SW480 (cell line): ENCODE data around the gene ORAI3.

Source experiments
- DNase-seq: peaks from one replicate; pipeline ENCODE4 v3.0.0-alpha.2; 2016; ENCODE audit warnings: low spot score

ORAI3 gene

DNA sequence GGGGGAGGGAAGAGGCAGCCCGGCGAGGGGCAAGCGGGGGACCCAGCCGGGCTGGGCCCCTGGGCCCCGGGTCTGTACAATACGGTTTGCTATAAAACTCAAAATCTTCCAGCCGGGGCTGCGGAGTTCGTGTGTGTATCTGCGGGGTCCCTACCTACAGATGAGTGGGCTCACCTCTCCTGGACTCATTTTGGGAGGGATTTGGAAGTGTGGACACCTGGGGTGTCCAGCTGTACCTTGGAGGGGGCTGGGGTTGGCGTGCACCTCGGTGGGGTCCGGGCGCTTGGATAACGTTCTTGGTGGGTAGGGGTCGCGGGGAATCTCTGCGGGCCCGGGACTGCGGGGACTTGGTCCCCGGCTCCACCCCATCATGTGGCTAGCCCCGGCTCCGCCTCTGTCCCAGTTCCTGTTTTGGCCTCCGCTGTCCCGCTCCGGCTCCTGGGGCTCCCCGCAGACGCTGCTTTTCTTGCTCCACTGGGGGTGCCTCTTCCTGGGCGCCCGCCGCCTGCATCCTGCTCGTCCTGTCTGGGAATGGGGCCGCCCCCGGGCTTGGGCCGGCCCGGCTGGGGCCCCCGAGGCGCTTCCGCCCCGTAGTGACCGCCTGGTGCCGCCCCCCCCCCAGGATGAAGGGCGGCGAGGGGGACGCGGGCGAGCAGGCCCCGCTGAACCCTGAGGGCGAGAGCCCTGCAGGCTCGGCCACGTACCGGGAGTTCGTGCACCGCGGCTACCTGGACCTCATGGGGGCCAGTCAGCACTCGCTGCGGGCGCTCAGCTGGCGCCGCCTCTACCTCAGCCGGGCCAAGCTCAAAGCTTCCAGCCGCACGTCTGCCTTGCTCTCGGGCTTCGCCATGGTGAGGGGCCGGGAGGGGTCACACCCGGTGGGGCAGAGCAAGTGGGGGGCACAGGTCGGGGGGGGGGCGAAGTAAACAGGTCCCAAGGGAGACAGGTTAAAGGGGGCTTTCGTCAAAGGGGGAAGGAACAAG lies at the start of gene ORAI3:
Gene ORAI3 (plus strand): TSS at position 402 of the 983 bp plus-strand sequence. CDS start 222 bp downstream, at position 624.
- peak; percentile 54 for DNase-seq

DNA sequence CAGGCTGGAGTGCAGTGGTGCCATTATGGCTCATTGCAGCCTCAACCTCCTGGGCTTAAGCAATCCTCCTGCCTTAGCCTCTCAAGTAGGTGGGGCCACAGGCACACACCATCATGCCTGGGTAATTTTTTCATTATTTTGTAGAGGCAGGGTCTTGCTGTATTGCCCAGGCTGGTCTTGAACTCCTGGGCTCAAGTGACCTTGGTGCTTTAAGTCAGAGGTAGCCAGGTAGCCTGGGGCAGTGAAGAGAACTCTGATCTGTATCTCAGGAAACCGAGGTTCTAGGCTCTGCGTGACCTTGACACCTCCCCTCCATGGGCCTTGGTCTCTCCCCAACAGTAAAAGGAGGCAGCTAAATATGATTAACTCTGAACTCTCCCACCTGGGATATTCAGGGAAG lies 49.1 kb upstream of the ORAI3 start:
- no peak for DNase-seq

DNA sequence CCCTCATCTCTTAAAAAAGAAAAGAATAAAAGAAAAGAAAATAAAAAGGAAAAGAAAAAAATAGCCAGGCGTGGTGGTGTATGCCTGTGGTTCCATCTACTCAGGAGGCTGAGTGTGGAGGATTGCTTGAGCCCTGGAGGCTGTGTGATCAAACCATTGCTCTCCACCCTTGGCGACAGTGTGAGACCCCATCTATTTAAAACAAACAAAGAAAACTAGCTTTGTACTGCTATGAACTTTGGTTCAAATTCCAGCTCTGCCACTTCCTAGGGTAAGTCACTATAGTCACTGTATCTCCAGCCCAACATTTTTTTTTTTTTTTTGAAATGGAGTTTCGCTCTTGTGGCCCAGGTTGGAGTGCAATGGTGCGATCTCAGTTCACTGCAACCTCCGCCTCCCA lies 48.3 kb upstream of the ORAI3 start:
- DNase-seq, result no peak

DNA sequence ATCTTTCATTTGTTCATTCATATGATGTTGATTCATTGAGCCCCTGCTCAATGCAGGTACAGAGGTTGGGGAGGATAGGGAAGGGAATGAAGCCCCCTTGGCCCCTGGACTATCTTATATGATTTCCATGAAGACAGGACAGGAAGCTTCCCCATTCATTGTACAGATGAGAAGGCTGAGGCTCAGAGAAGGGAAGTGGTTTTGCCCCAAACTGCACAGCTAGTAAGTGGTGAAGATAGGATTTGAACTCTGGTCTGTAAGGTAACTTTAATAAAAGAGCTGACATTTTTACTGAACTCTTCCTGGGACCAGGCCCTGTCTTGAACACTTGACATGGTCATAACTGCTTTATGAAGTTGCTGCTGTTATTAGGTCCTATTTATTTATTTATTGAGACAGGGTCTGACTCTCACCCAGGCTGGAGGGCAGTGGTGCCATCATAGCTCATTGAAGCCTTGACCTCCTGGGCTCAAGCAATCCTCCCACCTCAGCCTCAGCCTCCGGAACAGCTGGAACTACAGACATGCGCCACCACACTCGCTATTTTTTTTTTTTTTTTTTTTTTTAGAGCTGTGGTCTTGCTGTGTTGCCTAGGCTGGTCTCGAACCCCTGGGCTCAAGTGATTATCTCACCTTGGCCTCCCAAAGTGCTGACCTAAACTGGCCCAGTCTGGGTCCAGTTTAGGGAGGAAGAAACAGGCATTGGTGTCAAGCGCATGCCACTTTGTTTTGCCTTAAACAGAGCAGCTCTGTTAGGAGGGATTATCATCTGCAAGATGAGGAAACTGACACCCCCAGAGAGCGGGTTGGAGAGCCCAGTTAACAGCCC lies 47.5 kb upstream of the ORAI3 start:
- DNase-seq, result no peak

DNA sequence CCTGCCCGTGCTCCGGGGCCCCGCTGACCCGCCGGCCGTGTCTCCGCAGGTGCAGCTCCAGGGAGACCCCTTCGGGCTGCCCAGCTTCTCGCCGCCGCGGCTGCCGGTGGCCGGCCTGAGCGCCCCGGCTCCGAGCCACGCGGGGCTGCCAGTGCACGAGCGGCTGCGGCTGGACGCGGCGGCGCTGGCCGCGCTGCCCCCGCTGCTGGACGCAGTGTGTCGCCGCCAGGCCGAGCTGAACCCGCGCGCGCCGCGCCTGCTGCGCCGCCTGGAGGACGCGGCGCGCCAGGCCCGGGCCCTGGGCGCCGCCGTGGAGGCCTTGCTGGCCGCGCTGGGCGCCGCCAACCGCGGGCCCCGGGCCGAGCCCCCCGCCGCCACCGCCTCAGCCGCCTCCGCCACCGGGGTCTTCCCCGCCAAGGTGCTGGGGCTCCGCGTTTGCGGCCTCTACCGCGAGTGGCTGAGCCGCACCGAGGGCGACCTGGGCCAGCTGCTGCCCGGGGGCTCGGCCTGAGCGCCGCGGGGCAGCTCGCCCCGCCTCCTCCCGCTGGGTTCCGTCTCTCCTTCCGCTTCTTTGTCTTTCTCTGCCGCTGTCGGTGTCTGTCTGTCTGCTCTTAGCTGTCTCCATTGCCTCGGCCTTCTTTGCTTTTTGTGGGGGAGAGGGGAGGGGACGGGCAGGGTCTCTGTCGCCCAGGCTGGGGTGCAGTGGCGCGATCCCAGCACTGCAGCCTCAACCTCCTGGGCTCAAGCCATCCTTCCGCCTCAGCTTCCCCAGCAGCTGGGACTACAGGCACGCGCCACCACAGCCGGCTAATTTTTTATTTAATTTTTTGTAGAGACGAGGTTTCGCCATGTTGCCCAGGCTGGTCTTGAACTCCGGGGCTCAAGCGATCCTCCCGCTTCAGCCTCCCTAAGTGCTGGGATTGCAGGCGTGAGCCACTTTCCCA lies 46.6 kb upstream of the ORAI3 start:
- no peak for DNase-seq

DNA sequence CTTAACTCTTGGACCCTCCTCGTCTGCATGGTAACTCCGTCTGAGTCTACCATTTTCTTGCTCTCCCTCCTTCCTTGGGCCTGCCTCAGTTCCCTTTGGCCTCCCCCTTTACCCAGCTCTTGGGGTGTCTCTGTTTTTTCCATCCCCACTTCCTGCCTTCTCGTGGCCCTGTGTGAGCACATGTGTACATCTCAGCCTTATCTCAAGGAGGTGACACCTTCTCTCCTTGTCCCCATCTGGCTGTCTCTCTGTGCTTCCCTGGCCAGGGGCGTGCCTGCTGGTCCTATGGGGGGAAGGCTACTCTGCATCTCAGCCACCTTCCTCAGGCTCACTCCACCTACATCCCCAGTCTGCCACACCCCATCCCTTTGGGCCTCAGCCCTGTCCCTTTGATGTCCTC lies 45.9 kb upstream of the ORAI3 start:
- DNase-seq, result no peak

DNA sequence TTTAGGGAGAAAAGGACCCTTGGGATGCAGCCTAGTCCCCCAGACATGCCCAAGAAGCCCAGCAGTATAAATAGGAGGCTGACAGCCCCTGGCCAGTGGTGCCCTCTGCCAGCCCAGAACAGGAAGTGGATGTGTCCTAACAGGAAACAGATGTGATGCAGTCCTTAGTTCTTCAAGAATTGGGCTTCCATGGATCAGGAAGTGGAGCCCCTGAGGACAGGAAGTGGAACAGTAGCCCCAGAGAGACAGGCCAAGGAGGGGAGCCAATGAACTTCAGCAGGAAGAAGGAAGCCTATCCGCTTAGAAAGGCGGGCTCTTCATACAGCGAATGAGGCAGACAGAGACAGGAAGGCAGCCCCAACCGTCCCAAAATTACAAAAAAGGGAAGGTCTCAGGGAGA lies 45.3 kb upstream of the ORAI3 start:
- DNase-seq, result no peak

DNA sequence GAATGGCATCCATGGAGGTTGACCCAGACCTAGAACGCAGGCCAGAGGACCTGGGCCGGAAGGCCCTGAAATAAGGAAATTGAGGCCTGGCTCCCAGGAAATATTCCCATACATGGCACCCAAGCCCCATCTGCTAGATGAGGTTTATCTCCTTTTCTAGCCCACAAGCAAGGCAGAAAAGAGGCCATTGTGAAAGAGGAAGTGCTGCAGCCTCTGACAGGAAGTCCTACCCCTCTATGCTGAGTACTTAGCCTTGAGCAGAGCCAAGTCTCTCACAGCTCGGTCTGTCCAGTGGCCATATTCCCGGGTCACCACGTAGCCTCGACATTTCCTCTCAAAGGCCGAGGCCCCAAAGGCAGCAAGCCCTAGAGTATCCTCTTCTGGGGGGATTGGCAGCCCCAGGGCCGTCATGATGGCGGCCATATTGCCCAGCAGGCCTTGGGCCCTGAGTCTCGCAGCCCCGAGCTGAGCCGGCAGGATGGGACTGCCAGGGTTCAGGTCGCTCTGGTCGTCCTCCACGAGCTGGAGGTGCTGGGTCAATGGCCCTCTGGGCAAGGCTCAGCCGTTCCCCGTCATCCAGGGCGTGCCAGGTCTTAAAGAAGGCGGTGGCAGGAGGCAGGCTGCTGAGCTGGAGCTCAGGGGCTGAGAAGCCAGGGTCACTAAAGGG lies 44.6 kb upstream of the ORAI3 start:
- no peak for DNase-seq

DNA sequence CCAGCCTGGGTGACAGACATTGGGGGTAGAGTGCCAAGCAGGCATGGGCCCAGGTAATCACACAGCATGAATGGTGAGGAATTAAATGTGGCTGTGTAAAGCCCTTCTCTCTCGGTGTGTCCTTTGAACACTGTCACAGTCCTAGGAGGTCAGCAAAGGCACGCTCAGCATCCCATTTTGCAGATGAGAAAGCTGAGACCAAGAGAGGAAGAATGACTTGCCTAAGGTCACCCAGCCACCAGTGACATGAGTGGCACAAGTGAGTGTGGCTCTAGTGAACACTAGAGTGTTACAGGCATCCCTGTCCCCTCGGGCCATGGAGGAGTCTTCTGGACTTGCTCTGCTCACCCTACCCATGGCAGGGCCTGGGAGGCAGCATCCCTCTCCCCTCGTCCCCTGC lies 41.8 kb upstream of the ORAI3 start:
- no peak for DNase-seq

DNA sequence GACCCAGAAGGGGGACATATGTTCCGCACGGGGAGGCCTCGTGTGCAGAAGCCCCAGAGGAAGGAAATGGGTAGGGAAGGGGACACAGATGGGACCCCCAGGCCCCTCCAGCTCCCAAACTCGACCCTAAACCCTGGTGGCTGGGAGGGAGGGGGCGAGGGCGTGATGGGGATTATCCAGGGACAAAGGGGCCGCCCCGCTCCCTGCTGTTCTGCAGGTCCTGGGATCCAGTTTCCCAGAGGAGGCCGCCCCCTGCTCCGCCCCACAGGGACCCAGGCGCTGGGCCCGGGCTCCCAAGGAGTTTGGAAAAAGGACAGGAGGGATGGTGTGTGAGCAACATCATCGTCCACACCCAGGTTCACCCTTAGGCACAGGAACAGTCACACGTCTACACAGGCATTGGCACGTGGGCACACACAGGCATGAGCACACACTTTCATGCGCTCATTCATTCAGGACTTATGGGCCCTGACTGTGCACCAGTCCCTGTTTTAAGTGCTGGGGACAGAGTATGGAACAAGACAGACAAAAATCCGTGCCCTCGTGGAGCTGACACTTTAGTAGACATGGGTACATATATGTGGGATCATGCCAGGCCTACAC lies 38.3 kb upstream of the ORAI3 start:
- no peak for DNase-seq

DNA sequence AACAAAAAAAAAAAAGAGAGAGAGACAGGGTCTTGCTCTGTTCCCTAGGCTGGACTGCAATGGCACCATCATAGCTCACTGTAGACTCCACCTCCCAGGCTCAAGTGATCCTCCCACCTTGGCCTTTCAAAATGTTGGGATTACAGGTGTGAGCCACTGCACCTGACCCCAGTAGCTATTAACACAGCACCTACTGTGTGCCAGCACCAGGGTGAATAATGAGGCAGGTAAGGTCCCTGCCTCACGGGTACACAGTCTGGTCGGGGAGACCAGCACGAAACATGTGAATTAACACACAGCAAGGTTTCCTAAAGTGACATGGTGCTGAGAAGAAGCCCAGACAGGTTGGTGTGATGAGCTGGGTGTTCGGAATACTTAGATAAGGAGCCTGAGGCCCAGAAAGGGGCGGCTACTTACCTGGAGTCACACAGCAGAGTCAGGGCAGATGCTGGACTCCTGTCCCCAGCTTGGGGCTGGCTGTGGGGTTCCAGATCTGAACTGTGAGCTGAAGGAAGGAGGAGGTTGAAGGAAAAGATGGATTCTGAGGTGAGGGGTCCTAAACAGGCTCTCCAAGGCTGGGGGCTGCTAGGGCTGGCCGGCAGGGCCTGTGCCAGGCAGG lies 36.0 kb upstream of the ORAI3 start:
- DNase-seq, result no peak

DNA sequence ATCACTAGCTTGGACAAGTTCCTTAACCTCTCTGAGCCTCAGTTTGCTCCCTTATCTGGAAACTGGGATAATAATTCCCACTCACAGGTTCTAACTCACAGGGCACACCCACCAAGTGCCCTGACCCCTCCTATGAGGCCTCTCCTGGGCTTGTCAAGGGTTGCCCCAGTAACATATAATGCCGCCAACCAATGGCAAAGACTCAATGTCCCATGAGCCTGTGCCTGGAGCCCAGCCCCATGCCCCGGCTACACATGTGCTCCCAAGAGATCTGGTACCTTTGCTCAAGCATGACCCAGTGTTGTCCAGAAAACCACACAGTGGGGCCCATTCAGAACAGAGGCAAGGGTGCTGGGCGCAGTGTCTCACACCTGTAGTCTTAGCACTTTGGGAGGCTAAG lies 34.0 kb upstream of the ORAI3 start:
- no peak for DNase-seq

DNA sequence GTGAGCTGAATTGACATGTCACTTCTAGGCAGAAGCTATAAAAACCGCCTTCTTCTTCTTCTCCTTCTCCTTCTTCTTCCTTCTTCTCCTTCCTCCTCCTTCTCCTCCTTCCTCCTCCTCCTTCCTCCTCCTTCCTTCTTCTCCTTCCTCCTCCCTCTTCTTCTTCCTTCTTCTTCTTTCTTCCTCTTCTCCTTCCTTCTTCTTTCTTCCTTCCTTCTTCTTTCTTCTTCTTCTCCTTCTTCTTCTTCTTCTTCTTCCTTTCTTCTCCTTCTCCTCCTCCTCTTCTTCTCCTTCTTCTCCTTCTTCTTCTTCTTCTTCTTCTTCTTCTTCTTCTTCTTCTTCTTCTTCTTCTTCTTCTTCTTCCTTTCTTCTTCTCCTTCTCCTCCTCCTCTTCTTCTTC lies 30.3 kb upstream of the ORAI3 start:
- DNase-seq, result no peak

DNA sequence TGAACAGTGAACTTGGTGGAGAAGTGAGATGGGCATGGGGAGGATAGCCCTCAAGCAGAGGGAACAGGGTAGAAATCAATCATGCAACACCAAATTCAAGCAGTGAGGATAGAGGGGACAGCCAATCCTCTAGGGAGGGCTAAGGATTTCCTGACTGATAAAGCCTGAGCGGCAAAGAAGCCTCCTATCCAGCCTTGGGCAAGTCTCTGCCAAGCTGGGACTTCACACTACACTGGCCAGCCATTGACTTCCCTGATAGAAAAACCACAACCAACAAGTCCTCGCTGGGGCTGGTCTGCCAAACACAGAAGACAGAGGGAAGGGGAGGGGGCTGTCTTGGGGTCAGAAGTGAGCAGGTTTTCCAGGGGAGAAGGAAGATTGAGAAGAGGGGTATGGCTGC lies 28.0 kb upstream of the ORAI3 start:
- DNase-seq, result no peak

DNA sequence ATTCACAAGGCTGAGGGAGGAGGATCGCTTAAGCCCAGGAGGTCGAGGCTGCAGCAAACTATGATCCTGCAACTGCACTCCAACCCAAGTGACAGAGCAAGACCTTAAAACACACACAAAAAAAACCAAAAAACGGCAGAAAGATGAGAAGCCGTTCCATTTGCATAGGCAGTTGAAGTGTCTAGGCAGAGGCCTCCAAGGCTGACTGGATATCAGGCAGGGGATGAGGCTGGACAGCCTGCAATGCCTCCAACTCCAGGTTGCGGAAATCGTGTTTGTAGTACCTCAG lies 27.5 kb upstream of the ORAI3 start:
- DNase-seq, result no peak

DNA sequence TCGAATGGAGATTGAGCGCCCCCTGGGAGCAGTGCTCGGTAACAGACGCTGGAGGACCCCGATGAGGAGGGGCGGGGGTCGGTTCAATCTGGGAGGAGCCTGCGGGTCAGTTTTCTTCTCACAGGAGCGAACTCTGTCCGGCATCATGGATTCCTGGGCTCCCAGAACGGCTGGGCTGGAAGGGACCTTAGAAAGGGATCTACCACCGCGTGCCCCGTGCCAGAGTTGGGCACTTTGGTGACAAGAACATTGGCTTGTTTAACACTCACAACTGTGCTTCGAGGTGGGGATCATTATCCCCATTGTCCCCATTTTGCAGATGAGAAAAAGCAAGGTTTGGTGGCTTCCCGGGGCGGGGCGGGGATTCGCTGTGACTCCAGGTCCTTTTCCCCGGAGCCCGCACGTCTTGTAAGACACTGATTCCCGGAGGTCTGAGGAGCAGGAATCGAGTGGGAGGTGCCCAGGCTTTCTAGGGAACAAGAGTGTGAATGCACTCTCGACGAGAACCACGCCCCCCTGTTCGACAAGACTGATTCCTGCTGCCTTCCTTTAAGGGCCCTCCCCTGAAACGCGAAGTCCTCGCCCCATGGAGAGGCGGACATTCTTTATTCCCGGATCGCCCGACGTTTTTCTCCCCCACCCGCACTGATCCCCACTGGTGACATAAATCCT lies 27.0 kb upstream of the ORAI3 start:
- DNase-seq, result peak; percentile 69

DNA sequence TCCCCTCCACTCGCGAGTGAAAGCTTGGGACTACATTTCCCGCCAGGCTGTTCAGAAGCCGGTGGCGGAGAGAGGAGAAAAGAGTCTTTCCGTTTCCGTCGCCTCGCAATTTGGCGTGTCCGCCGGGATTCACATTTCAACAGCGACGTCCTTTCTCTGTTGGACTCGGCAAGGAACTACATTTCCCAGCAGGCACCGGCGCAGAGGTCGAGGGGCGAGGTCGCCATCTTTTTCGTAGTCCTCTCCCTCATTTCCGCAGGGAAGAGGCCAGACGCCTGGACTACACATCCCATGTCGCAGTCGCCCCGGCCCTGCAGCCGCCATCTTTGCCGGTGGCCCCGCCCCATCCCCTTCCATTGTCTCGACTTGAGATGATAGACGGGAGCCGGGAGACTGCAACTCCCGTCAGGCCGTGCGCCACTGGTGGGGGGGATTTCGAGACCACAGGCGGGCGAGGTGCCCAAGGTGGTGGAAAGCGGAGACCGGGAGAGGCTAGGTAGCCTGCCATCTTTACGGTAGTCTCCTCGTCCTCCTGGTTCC lies 26.4 kb upstream of the ORAI3 start:
- peak; percentile 99 for DNase-seq

DNA sequence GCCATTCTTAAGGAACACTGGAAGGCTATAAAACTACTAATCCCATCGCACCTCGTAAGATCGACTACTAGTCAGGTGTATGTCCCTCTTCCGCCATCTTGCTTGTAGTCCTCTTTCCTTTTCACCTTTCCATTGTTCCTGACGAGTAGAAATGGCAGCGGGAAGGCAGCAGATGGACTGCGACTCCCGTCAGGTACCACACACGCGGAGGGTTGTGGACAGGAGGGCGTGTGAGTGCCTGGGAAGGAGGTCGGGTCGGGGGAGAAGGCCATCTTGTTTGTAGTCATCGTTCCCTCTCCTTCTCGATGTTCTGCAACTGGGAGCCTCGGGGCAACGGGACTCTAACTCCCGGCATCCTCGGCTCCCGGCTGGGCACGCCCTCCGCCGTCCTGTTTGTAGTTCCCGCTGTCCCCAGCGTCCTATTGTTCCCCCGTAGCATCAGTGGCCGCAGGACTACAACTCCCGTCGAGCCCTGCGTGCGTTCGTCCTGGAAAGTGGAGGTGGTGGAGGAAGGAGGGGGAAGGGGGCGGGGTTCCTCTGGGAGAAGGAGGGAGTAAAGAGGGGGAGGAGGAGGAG lies 25.8 kb upstream of the ORAI3 start:
- peak; percentile 98 for DNase-seq

DNA sequence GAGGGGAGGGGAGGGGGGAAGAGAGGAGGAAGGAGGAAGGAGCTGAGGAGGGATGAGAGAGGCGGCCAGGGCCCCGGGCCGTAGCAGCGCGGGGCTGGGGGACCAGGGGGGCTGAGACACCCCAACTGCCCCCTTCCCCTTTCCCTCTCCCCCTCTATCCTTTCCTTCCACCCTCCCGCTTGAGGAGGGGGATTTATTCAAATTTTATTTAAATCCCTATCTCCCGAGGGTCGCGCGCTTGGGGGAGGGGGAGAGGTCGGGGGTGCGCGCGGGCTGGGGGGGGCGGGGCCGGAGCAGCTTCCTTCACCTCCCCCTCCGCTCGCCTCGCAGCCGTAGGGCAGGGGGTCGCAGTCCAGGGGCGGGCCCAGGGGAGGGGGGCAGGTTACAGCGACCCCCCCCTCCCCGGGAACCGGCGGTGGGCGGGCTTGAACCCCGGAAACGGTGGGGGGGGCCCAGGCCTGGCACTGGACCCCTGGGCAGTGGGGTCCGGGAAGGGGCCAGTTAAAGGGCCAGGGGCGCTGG lies 25.3 kb upstream of the ORAI3 start, which contains the start of gene FBXL19:
Gene FBXL19 (plus strand): TSS at position 19 of the 522 bp plus-strand sequence. CDS start 2,183 bp downstream, outside the sequence.
- DNase-seq, result no peak
